H1 (cell line): Measurements from ENCODE around the gene UNC50. TPM values are rescaled to one million over a fixed set of nuclear protein-coding genes. Genes with fewer than 3 reads are reported as not detected.

ENCODE experiments used
- CTCF ChIA-PET: fragments of 300-600 bp; sonication (Branson Sonifier 250); formaldehyde crosslinking; loops from one replicate; lab custom pipeline; 2021; ENCODE audit not compliant: partially characterized antibody; lab: Charles Lee
- POLR2A ChIA-PET: fragments of 300-600 bp; sonication (Branson Sonifier 250); formaldehyde crosslinking; loops from one replicate; lab custom pipeline; 2021; ENCODE audit warnings: inconsistent platforms; ENCODE audit not compliant: partially characterized antibody; lab: Charles Lee
- DNase-seq, 2 experiments: peaks; one replicate each; pipeline versions ENCODE4 v3.0.0 to v3.0.0-alpha.2; 2010 to 2022; ENCODE audit warnings: low spot score in 2 of 2, low read depth in 1 of 2, mixed read lengths in 1 of 2
- FAIRE-seq: peaks from 2 replicates; lab custom pipeline; 2011; peaks lifted over from hg19 to GRCh38; lab: Jason Lieb, UNC
- H2AFZ ChIP-seq: 2 replicates; pipeline ENCODE4 v1.8.1; 2012; ENCODE audit warnings: low read length, inconsistent platforms
- H2AK5ac ChIP-seq: 2 replicates; pipeline ENCODE4 v1.6.1; 2013; ENCODE audit warnings: low read depth, low read length
- H2BK120ac ChIP-seq: replicated peaks from 2 replicates; pipeline ENCODE3; 2013; ENCODE audit warnings: low read depth, low read length, inconsistent platforms
- H2BK12ac ChIP-seq: 2 replicates; pipeline ENCODE4 v1.6.1; 2013; ENCODE audit warnings: low read depth, low read length
- H2BK15ac ChIP-seq: 2 replicates; pipeline ENCODE4 v1.6.1; 2013; ENCODE audit warnings: low read length
- H2BK20ac ChIP-seq: 2 replicates; pipeline ENCODE4 v1.6.1; 2013; ENCODE audit warnings: low read length
- H2BK5ac ChIP-seq: 2 replicates; pipeline ENCODE4 v1.6.1; 2013; ENCODE audit warnings: low read depth, low read length
- H3K14ac ChIP-seq: 2 replicates; pipeline ENCODE4 v1.6.1; 2013; ENCODE audit warnings: inconsistent platforms; ENCODE audit not compliant: insufficient read length
- H3K18ac ChIP-seq: 2 replicates; pipeline ENCODE4 v1.6.1; 2013; ENCODE audit warnings: low read length; ENCODE audit errors: extremely low read depth
- H3K23ac ChIP-seq: 2 replicates; pipeline ENCODE4 v1.6.1; 2013; ENCODE audit warnings: inconsistent platforms; ENCODE audit not compliant: insufficient read length
- H3K23me2 ChIP-seq: 2 replicates; pipeline ENCODE4 v1.6.1; 2013; ENCODE audit warnings: low read depth, low read length
- H3K27ac ChIP-seq: 2 replicates; pipeline ENCODE4 v1.6.1; 2011; ENCODE audit warnings: low read depth, low read length, inconsistent platforms
- H3K27me3 ChIP-seq, 4 experiments: replicated peaks in 1 of 4; 1 replicate in 1 of 4; 2 replicates in 3 of 4; pipeline versions ENCODE4 v1.6.1 to v1.8.1; 2011 to 2013; ENCODE audit warnings: low read length in 3 of 4, mild to moderate bottlenecking in 3 of 4, inconsistent platforms in 2 of 4, mixed read lengths in 2 of 4, moderate library complexity in 1 of 4; ENCODE audit not compliant: control insufficient read depth in 3 of 4, insufficient read depth in 3 of 4; ENCODE audit errors: extremely low read depth in 1 of 4
- H3K36me3 ChIP-seq, 4 experiments: 2 replicates each; pipeline versions ENCODE4 v1.6.1 to v1.8.1; 2011 to 2013; ENCODE audit warnings: mild to moderate bottlenecking in 4 of 4, low read length in 3 of 4, moderate library complexity in 2 of 4, control low read depth in 1 of 4, inconsistent platforms in 1 of 4; ENCODE audit not compliant: insufficient read depth in 4 of 4, control insufficient read depth in 2 of 4
- H3K4ac ChIP-seq: replicated peaks from 2 replicates; pipeline ENCODE3; 2013; ENCODE audit warnings: low read length, low read depth, mixed read lengths, inconsistent platforms; ENCODE audit not compliant: insufficient read length
- H3K4me1 ChIP-seq, 4 experiments: replicated peaks in 1 of 4; 1 replicate in 1 of 4; 2 replicates in 3 of 4; pipeline versions ENCODE4 v1.6.1 to v1.8.1; 2011 to 2013; ENCODE audit warnings: low read length in 3 of 4, inconsistent platforms in 2 of 4, mixed read lengths in 1 of 4; ENCODE audit not compliant: insufficient read depth in 4 of 4, control insufficient read depth in 3 of 4
- H3K4me2 ChIP-seq, 2 experiments: 2 replicates each; pipeline versions ENCODE4 v1.6.1 to v1.8.1; 2011 to 2013; ENCODE audit warnings: low read depth in 2 of 2, low read length in 2 of 2, control low read depth in 1 of 2, inconsistent platforms in 1 of 2, mild to moderate bottlenecking in 1 of 2; ENCODE audit not compliant: insufficient read depth in 1 of 2
- H3K4me3 ChIP-seq, 4 experiments: fragments of 200-600, 300-600 bp in 1 of 4; sonication (generic), shearing (Covaris generic), sonication (Bioruptor Twin) in 1 of 4; 2 replicates each; pipeline versions ENCODE4 v1.5.1 to v1.8.1; 2011 to 2016; ENCODE audit warnings: low read length in 4 of 4, low read depth in 3 of 4, control low read depth in 2 of 4, inconsistent platforms in 2 of 4, mild to moderate bottlenecking in 2 of 4, mixed read lengths in 1 of 4, moderate library complexity in 1 of 4; ENCODE audit not compliant: insufficient read depth in 2 of 4; ENCODE audit errors: extremely low read depth in 1 of 4
- H3K56ac ChIP-seq: replicated peaks from 2 replicates; pipeline ENCODE3; 2013; ENCODE audit warnings: low read depth, mild to moderate bottlenecking, mixed read lengths, low read length, inconsistent platforms; ENCODE audit not compliant: insufficient read length
- H3K79me1 ChIP-seq: 2 replicates; pipeline ENCODE4 v1.6.1; 2013; ENCODE audit warnings: low read depth, low read length, control low read depth
- H3K79me2 ChIP-seq, 2 experiments: 2 replicates each; pipeline versions ENCODE4 v1.6.1 to v1.8.1; 2012 to 2013; ENCODE audit warnings: low read length in 2 of 2, mild to moderate bottlenecking in 2 of 2, inconsistent platforms in 1 of 2; ENCODE audit not compliant: insufficient read depth in 2 of 2, control insufficient read depth in 1 of 2
- H3K9ac ChIP-seq, 4 experiments: replicated peaks in 1 of 4; 1 replicate in 1 of 4; 2 replicates in 3 of 4; pipeline versions ENCODE4 v1.6.1 to v1.8.1; 2011 to 2013; ENCODE audit warnings: low read depth in 3 of 4, low read length in 3 of 4, control low read depth in 2 of 4, mild to moderate bottlenecking in 2 of 4, moderate library complexity in 2 of 4, inconsistent platforms in 1 of 4; ENCODE audit errors: extremely low read depth in 1 of 4
- H3K9me3 ChIP-seq, 2 experiments: 2 replicates each; pipeline versions ENCODE4 v1.6.1 to v1.8.1; 2012 to 2013; ENCODE audit warnings: mild to moderate bottlenecking in 2 of 2, moderate library complexity in 2 of 2, control low read depth in 1 of 2, inconsistent platforms in 1 of 2, low read depth in 1 of 2, low read length in 1 of 2, mixed read lengths in 1 of 2; ENCODE audit not compliant: insufficient read depth in 2 of 2
- H4K20me1 ChIP-seq, 2 experiments: replicated peaks in 1 of 2; 2 replicates each; pipeline versions ENCODE3 to v1.8.1; 2011 to 2013; ENCODE audit warnings: inconsistent platforms in 2 of 2, low read length in 2 of 2, mild to moderate bottlenecking in 1 of 2; ENCODE audit not compliant: insufficient read depth in 2 of 2, control insufficient read depth in 1 of 2
- H4K5ac ChIP-seq: 2 replicates; pipeline ENCODE4 v1.6.1; 2013; ENCODE audit warnings: low read length, low read depth, mixed read lengths, inconsistent platforms; ENCODE audit not compliant: insufficient read length
- H4K8ac ChIP-seq: 2 replicates; pipeline ENCODE4 v1.8.0; 2013; ENCODE audit warnings: mild to moderate bottlenecking, moderate library complexity, low read length, inconsistent platforms; ENCODE audit not compliant: insufficient read depth; ENCODE audit errors: extremely low read depth
- H4K91ac ChIP-seq: replicated peaks from 2 replicates; pipeline ENCODE3; 2013; ENCODE audit warnings: low read length, mixed read lengths, inconsistent platforms; ENCODE audit not compliant: insufficient read length
- BCL11A ChIP-seq, 2 experiments: IDR thresholded peaks; one replicate each; pipeline ENCODE4 v1.6.1; 2011; ENCODE audit warnings: low read depth in 2 of 2, low read length in 2 of 2, mild to moderate bottlenecking in 2 of 2
- CBX8 ChIP-seq: fragments of 300-800, 300-1000 bp; sonication (generic); IDR thresholded peaks from 2 replicates; pipeline ENCODE4 v1.7.1; 2016; ENCODE audit warnings: low read depth, low read length, borderline replicate concordance
- EGR1 ChIP-seq: IDR thresholded peaks from 2 replicates; pipeline ENCODE4 v1.6.1; 2011; ENCODE audit warnings: low read depth, low read length, borderline replicate concordance
- GABPA ChIP-seq: IDR thresholded peaks from 2 replicates; pipeline ENCODE4 v1.6.1; 2011; ENCODE audit warnings: mild to moderate bottlenecking, low read length, moderate library complexity, borderline replicate concordance; ENCODE audit not compliant: insufficient read depth
- HDAC2 ChIP-seq, 2 experiments: fragments of 300-600 bp in 1 of 2; sonication (generic) in 1 of 2; IDR thresholded peaks; 2 replicates each; pipeline ENCODE4 v1.6.1; 2011 to 2012; ENCODE audit warnings: low read depth in 2 of 2, low read length in 2 of 2, mild to moderate bottlenecking in 2 of 2, moderate library complexity in 2 of 2, borderline replicate concordance in 1 of 2, inconsistent platforms in 1 of 2
- KDM5A ChIP-seq: fragments of 200-600 bp; IDR thresholded peaks from 2 replicates; pipeline ENCODE4 v1.7.1; 2012; ENCODE audit warnings: mild to moderate bottlenecking, low read length, inconsistent platforms, mixed read lengths
- NANOG ChIP-seq: IDR thresholded peaks from 2 replicates; pipeline ENCODE4 v1.6.1; 2011; ENCODE audit warnings: low read length, low read depth, mild to moderate bottlenecking, inconsistent platforms; ENCODE audit not compliant: insufficient read depth, poor library complexity, severe bottlenecking
- POU5F1 ChIP-seq: IDR thresholded peaks from 2 replicates; pipeline ENCODE4 v1.6.1; 2011; ENCODE audit warnings: low read depth, mild to moderate bottlenecking, low read length, moderate library complexity
- RBBP5 ChIP-seq: IDR thresholded peaks from 2 replicates; pipeline ENCODE4 v1.7.1; 2012; ENCODE audit warnings: low read depth, mild to moderate bottlenecking, inconsistent platforms, low read length, moderate library complexity, borderline replicate concordance
- RXRA ChIP-seq: IDR thresholded peaks from 2 replicates; pipeline ENCODE4 v1.6.1; 2011; ENCODE audit warnings: low read depth, mild to moderate bottlenecking, low read length, moderate library complexity; ENCODE audit not compliant: insufficient read depth
- SRF ChIP-seq: IDR thresholded peaks from 2 replicates; pipeline ENCODE4 v1.6.1; 2011; ENCODE audit warnings: mild to moderate bottlenecking, low read depth, low read length, moderate library complexity
- SUZ12 ChIP-seq: fragments of 200-600 bp; sonication (generic); IDR thresholded peaks from 2 replicates; pipeline ENCODE4 v1.6.1; 2012; ENCODE audit warnings: mild to moderate bottlenecking, inconsistent platforms, low read length, moderate library complexity, mixed read lengths
- TCF12 ChIP-seq: IDR thresholded peaks from 2 replicates; pipeline ENCODE4 v1.6.1; 2011; ENCODE audit warnings: low read depth, mild to moderate bottlenecking, low read length
- YY1 ChIP-seq: IDR thresholded peaks from 2 replicates; pipeline ENCODE4 v1.6.1; 2011; ENCODE audit warnings: low read depth, mild to moderate bottlenecking, low read length
- WGBS, 2 experiments: shearing (Covaris generic) in 1 of 2; methylation state at CpG; one replicate each; pipeline versions ENCODE4 v1.1.6 to v1.1.7; 2013 to 2015; ENCODE audit warnings: low lambda C conversion rate in 2 of 2, mixed read lengths in 2 of 2, inconsistent platforms in 1 of 2, low coverage in 1 of 2, missing lambda C conversion rate in 1 of 2; ENCODE audit not compliant: insufficient replicate concordance in 2 of 2, insufficient coverage in 1 of 2, insufficient read length in 1 of 2; ENCODE audit errors: extremely low coverage in 1 of 2, missing lambda C conversion rate in 1 of 2; 5-methylcytosine and 5-hydroxymethylcytosine counted together
- polyA plus RNA-seq, 7 experiments: library from polyadenylated mRNA; depleted of rRNA in 3 of 7; stranded (reverse) in 5 of 7; unstranded in 2 of 7; fragments of >200 nt in 5 of 7; fragments of 200-250 nt in 2 of 7; gene quantifications; 1 replicate in 5 of 7; 2 replicates in 1 of 7; 4 replicates in 1 of 7; pipeline versions ENCODE4 v1.2.1 to v1.2.3, GENCODE V29; 2011 to 2013; ENCODE audit warnings: missing spikeins in 2 of 7, mixed read lengths in 2 of 7
- total RNA-seq: library from RNA; stranded (reverse); fragmentation: NEBNext Ultra II Directional; extraction: Animal tissue kit (Norgen Biotek cat#: 25700); gene quantifications from 2 replicates; pipeline ENCODE4 v1.2.1, GENCODE V29; 2021

The UNC50 gene
- total and polyA plus RNA-seq, 2 of the 8 experiments (the other 6 are each of a cell fraction or from before 2014, with no cell fraction given) = 33.4 to 58.5 TPM

DNA sequence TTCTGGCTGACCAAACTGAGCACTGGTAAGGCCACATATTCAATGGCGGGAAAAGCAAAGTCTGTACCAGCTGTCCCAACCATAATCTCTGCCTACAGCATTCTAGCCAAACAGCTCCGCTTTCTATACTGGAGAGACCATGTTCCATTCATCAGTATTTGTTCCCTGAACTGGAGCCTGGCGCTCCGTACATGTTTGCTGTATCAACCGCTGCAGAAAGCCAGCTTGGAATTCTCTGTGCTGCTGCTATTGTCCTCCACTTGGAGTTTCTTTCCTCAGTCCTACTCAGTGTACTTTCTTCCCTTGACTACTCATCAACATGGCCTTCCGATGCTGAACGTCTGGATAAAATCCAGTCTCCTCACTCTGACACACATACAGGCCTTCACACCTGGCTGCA, 2.0 kb upstream of the UNC50 start:
- H2AK5ac ChIP-seq = no peak overlapping the region
- H3K27me3 ChIP-seq = no peaks in the 10 kb centered on the region
- H3K9me3 ChIP-seq = no peaks in the 10 kb centered on the region
- H3K79me1 ChIP-seq = peaks cover 7% of the 10 kb centered on the region; the same call in 1 of the 2 replicates
- peaks cover 0 to 23% (median 1%) of the 10 kb centered on the region in 4 experiments; a peak in 6 of 8 replicates for H3K36me3 ChIP-seq
- H3K4me2 ChIP-seq = peak overlapping the region; percentile 10 to 98; a peak in 2 of 4 replicates
- no peak overlapping the region for H2BK20ac ChIP-seq
- H2BK120ac ChIP-seq = no peak overlapping the region
- H2BK5ac ChIP-seq = no peak overlapping the region
- H3K56ac ChIP-seq = no peak overlapping the region
- peaks cover 17 to 47% of the 10 kb centered on the region in 2 experiments for H3K79me2 ChIP-seq
- peaks cover 0 to 8% of the 10 kb centered on the region in 2 experiments for H4K20me1 ChIP-seq
- H2AFZ ChIP-seq = no peak overlapping the region
- no peak overlapping the region for H3K18ac ChIP-seq
- no peak overlapping the region for H3K14ac ChIP-seq
- H3K27ac ChIP-seq = no peak overlapping the region
- WGBS, 2 experiments = 94% methylated on average over 7 of the region's 7 CpGs; no CpG with 5 or more reads in 1 of the 2 experiments
- no peak overlapping the region for H3K23ac ChIP-seq
- no peak overlapping the region for H4K8ac ChIP-seq
- no peak overlapping the region for H3K9ac ChIP-seq
- 0 out of 8 replicates have a peak overlapping the region, but pooled peaks of 1 of the 4 experiments have one; percentile 80 for H3K4me3 ChIP-seq
- no peak overlapping the region for H2BK12ac ChIP-seq
- H3K23me2 ChIP-seq = peaks cover 8% of the 10 kb centered on the region
- no peak for DNase-seq
- FAIRE-seq = no peak
- POLR2A ChIA-PET = no interaction called here
- H2BK15ac ChIP-seq = no peak overlapping the region
- H3K4ac ChIP-seq = no peak overlapping the region
- no peak overlapping the region for H4K5ac ChIP-seq
- peaks cover 0 to 10% (median 4%) of the 10 kb centered on the region in 4 experiments; a peak in 2 of 7 replicates for H3K4me1 ChIP-seq
- peak overlapping the region; percentile 23 for H4K91ac ChIP-seq
- CTCF ChIA-PET = interaction anchor here (1.8 to 2.2 kb wide), 2 partner anchors 21 to 37 kb away, joined by 4 to 10 read pairs; no protein-coding TSS in a partner anchor
- TF ChIP-seq CBX8 (no peak), RBBP5 (no peak), SUZ12 (no peak), EGR1 (no peak), BCL11A (IDR thresholded peaks at IDR 0.05; ENCODE audit: low read depth in 2 of 2, low read length in 2 of 2) (no peak), NANOG (no peak), HDAC2 (IDR thresholded peaks at IDR 0.05; ENCODE audit: borderline replicate concordance in 1 of 2, low read depth in 2 of 2, low read length in 2 of 2) (no peak), RXRA (no peak), GABPA (no peak), POU5F1 (no peak), KDM5A (no peak), YY1 (no peak), SRF (no peak), TCF12 (no peak)
